Trophoblast cell (in vitro differentiated cells and primary cell): ENCODE results near the gene DCC.

Source experiments
- DNase-seq, 2 donors: peaks; one replicate each; pipeline ENCODE4 v3.0.0-alpha.2; 2016
- H2AFZ ChIP-seq: 2 replicates; pipeline ENCODE4 v1.6.1; 2013; ENCODE audit warnings: low read length, moderate library complexity, mild to moderate bottlenecking; ENCODE audit not compliant: insufficient read depth, poor library complexity
- H2AK5ac ChIP-seq: 2 replicates; pipeline ENCODE4 v1.6.1; 2013; ENCODE audit warnings: mild to moderate bottlenecking, low read length
- H2BK120ac ChIP-seq: 2 replicates; pipeline ENCODE4 v1.6.1; 2013; ENCODE audit warnings: low read length, mild to moderate bottlenecking, moderate library complexity; ENCODE audit not compliant: insufficient read depth, poor library complexity
- H2BK12ac ChIP-seq: 2 replicates; pipeline ENCODE4 v1.6.1; 2013; ENCODE audit warnings: mild to moderate bottlenecking, low read length, moderate library complexity
- H2BK5ac ChIP-seq: 2 replicates; pipeline ENCODE4 v1.6.1; 2013; ENCODE audit warnings: low read length, low read depth, moderate library complexity, mild to moderate bottlenecking; ENCODE audit not compliant: poor library complexity
- H3K14ac ChIP-seq: 2 replicates; pipeline ENCODE4 v1.6.1; 2013; ENCODE audit warnings: mild to moderate bottlenecking, low read length
- H3K18ac ChIP-seq: 2 replicates; pipeline ENCODE4 v1.6.1; 2013; ENCODE audit warnings: mild to moderate bottlenecking, low read length
- H3K23ac ChIP-seq: 2 replicates; pipeline ENCODE4 v1.6.1; 2013; ENCODE audit warnings: low read length
- H3K27ac ChIP-seq: 2 replicates; pipeline ENCODE4 v1.5.1; 2013; ENCODE audit warnings: low read depth, mild to moderate bottlenecking, inconsistent platforms, low read length, moderate library complexity
- H3K27me3 ChIP-seq: 2 replicates; pipeline ENCODE4 v1.6.1; 2013; ENCODE audit warnings: inconsistent platforms, mild to moderate bottlenecking, low read length, moderate library complexity; ENCODE audit not compliant: insufficient read depth
- H3K36me3 ChIP-seq, 2 experiments: 1 replicate in 1 of 2; 2 replicates in 1 of 2; pipeline ENCODE4 v1.6.1; 2013; ENCODE audit warnings: low read length in 2 of 2, mild to moderate bottlenecking in 2 of 2, moderate library complexity in 1 of 2; ENCODE audit not compliant: insufficient read depth in 2 of 2, control insufficient read depth in 1 of 2
- H3K4ac ChIP-seq: 2 replicates; pipeline ENCODE4 v1.6.1; 2013; ENCODE audit warnings: low read depth, mild to moderate bottlenecking, low read length, moderate library complexity
- H3K4me1 ChIP-seq, 2 experiments: 1 replicate in 1 of 2; 2 replicates in 1 of 2; pipeline ENCODE4 v1.6.1; 2013; ENCODE audit warnings: low read length in 2 of 2, mild to moderate bottlenecking in 2 of 2, moderate library complexity in 1 of 2; ENCODE audit not compliant: insufficient read depth in 2 of 2, control insufficient read depth in 1 of 2
- H3K4me2 ChIP-seq: 2 replicates; pipeline ENCODE4 v1.6.1; 2013; ENCODE audit warnings: inconsistent platforms, mild to moderate bottlenecking, low read length, moderate library complexity
- H3K4me3 ChIP-seq: 2 replicates; pipeline ENCODE4 v1.5.1; 2013; ENCODE audit warnings: mild to moderate bottlenecking, low read depth, low read length, inconsistent platforms
- H3K79me1 ChIP-seq: one replicate; pipeline ENCODE4 v1.6.1; 2013; ENCODE audit warnings: low read length
- H3K79me2 ChIP-seq: 2 replicates; pipeline ENCODE4 v1.6.1; 2013; ENCODE audit warnings: low read length, mild to moderate bottlenecking; ENCODE audit not compliant: control insufficient read depth, insufficient read depth, poor library complexity
- H3K9ac ChIP-seq: 2 replicates; pipeline ENCODE4 v1.6.1; 2013; ENCODE audit warnings: mild to moderate bottlenecking, low read length
- H3K9me3 ChIP-seq: 2 replicates; pipeline ENCODE4 v1.6.1; 2013; ENCODE audit warnings: low read depth, mild to moderate bottlenecking, control low read depth, inconsistent platforms, low read length; ENCODE audit not compliant: insufficient read depth
- H4K12ac ChIP-seq: 2 replicates; pipeline ENCODE4 v1.6.1; 2013; ENCODE audit warnings: low read depth, mild to moderate bottlenecking, low read length, moderate library complexity
- H4K8ac ChIP-seq: 2 replicates; pipeline ENCODE4 v1.6.1; 2013; ENCODE audit warnings: low read depth, mild to moderate bottlenecking, low read length, moderate library complexity
- H4K91ac ChIP-seq: one replicate; pipeline ENCODE4 v1.6.1; 2013; ENCODE audit warnings: low read depth, mild to moderate bottlenecking, low read length, moderate library complexity
- WGBS: extraction: QIAGEN DNeasy Blood & Tissue Kit; methylation state at CpG from one replicate; pipeline ENCODE4 v1.1.7; 2013; ENCODE audit warnings: missing lambda C conversion rate; ENCODE audit not compliant: insufficient read length, insufficient coverage; ENCODE audit errors: extremely low coverage; 5-methylcytosine and 5-hydroxymethylcytosine counted together

Gene DCC

GRCh38 chr18:52484977-52485376 lies 145.0 kb downstream of the DCC start:
- Histone ChIP-seq H3K4me1 (no peaks in the 10 kb centered on the region), H3K79me2 (no peaks in the 10 kb centered on the region), H3K79me1 (no peaks in the 10 kb centered on the region), H3K9ac (no peak overlapping the region), H2AK5ac (no peak overlapping the region), H3K36me3 (no peaks in the 10 kb centered on the region), H3K18ac (no peak overlapping the region), H3K4ac (no peak overlapping the region), H2BK12ac (no peak overlapping the region), H3K23ac (no peak overlapping the region), H4K12ac (no peak overlapping the region), H3K4me2 (no peak overlapping the region), H3K14ac (no peak overlapping the region), H2BK5ac (no peak overlapping the region), H3K9me3 (no peaks in the 10 kb centered on the region), H3K4me3 (no peak overlapping the region), H2BK120ac (no peak overlapping the region), H4K91ac (no peak overlapping the region), H4K8ac (no peak overlapping the region), H2AFZ (no peak overlapping the region), H3K27me3 (no peaks in the 10 kb centered on the region), H3K27ac (no peak overlapping the region)
- DNase-seq = no peak
- WGBS = no CpG with 5 or more reads among the region's 2 CpGs

GRCh38 chr18:52486052-52486451 lies 146.1 kb downstream of the DCC start:
- Histone ChIP-seq H3K36me3 (no peaks in the 10 kb centered on the region), H3K27ac (no peak overlapping the region), H2AK5ac (no peak overlapping the region), H3K4me1 (no peaks in the 10 kb centered on the region), H3K79me2 (no peaks in the 10 kb centered on the region), H2AFZ (no peak overlapping the region), H3K9me3 (no peaks in the 10 kb centered on the region), H2BK120ac (no peak overlapping the region), H4K12ac (no peak overlapping the region), H3K14ac (no peak overlapping the region), H4K91ac (no peak overlapping the region), H3K9ac (no peak overlapping the region), H3K4me3 (no peak overlapping the region), H3K18ac (no peak overlapping the region), H3K23ac (no peak overlapping the region), H3K4ac (no peak overlapping the region), H4K8ac (no peak overlapping the region), H3K27me3 (no peaks in the 10 kb centered on the region), H3K79me1 (no peaks in the 10 kb centered on the region), H2BK12ac (no peak overlapping the region), H3K4me2 (no peak overlapping the region), H2BK5ac (no peak overlapping the region)
- no peak for DNase-seq
- WGBS = no CpG with 5 or more reads among the region's 6 CpGs

DNA sequence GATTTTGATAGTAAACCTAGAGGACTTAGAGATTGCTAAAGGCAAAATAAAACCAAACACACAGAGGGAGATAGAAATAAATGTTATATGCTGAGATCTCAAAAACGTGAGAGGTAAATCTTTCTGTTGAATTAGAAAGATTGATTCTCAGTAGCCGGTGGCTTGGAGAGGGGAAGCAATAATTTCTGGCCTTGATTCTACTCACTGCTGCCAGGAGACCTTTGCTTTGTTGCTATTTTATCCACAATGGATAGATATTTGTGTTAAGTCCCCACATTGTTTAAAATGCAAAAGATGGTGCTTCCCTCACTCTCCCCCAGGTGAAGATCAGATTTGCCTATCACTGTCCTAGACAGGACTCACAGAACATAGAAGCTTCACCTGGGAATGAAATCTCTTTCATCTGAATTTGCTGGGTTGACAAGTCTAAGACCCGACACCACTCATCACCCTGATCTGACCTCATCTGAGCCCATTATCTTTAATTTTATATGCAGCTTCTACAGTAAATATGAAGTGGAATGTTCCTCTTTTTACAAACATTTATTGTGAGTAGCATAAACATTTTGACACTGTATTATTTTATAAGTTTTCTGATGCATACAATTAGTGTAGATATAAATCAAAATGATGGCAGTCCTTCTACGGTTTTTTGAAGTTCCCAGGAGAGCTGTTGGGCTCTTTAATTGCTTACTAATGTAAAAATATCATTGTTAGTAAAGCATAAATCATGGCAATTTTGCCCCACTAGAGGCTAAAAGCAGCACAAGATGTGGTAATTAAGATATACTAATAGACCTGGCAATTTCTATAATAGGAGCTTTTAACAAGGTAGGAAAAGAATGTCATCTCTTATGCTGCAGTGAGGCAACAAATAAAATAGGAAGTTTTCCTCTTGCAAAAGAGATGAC lies 149.7 kb downstream of the DCC start:
- Histone ChIP-seq H3K9me3 (no peaks in the 10 kb centered on the region), H3K4me3 (no peak overlapping the region), H3K4me2 (no peak overlapping the region), H3K9ac (no peak overlapping the region), H3K14ac (no peak overlapping the region), H2AFZ (no peak overlapping the region), H2AK5ac (no peak overlapping the region), H3K79me2 (no peaks in the 10 kb centered on the region), H3K4me1 (no peaks in the 10 kb centered on the region), H3K79me1 (no peaks in the 10 kb centered on the region), H3K18ac (no peak overlapping the region), H3K4ac (no peak overlapping the region), H3K36me3 (no peaks in the 10 kb centered on the region), H3K27ac (no peak overlapping the region), H4K12ac (no peak overlapping the region), H2BK5ac (no peak overlapping the region), H4K91ac (no peak overlapping the region), H2BK12ac (no peak overlapping the region), H3K23ac (no peak overlapping the region), H4K8ac (no peak overlapping the region), H3K27me3 (no peaks in the 10 kb centered on the region), H2BK120ac (no peak overlapping the region)
- DNase-seq = no peak
- WGBS = no CpG with 5 or more reads among the region's 4 CpGs

GRCh38 chr18:52496426-52496825 lies 156.4 kb downstream of the DCC start:
- Histone ChIP-seq H3K9ac (no peak overlapping the region), H3K79me1 (no peaks in the 10 kb centered on the region), H2AK5ac (no peak overlapping the region), H3K9me3 (no peaks in the 10 kb centered on the region), H3K36me3 (no peaks in the 10 kb centered on the region), H3K4me2 (no peak overlapping the region), H3K14ac (no peak overlapping the region), H2AFZ (no peak overlapping the region), H3K79me2 (no peaks in the 10 kb centered on the region), H3K27ac (no peak overlapping the region), H4K8ac (no peak overlapping the region), H2BK120ac (no peak overlapping the region), H3K4me1 (no peaks in the 10 kb centered on the region), H2BK12ac (no peak overlapping the region), H4K91ac (no peak overlapping the region), H3K4ac (no peak overlapping the region), H3K18ac (no peak overlapping the region), H2BK5ac (no peak overlapping the region), H4K12ac (no peak overlapping the region), H3K27me3 (no peaks in the 10 kb centered on the region), H3K4me3 (no peak overlapping the region), H3K23ac (no peak overlapping the region)
- DNase-seq = no peak
